GM18517 (cell line): ENCODE results near the gene BTBD10.

Experiments
- ATAC-seq: cut with Tn5 transposase; IDR thresholded peaks from one replicate; pipeline ENCODE4 v1.9.1; 2021; ENCODE audit warnings: mild to moderate bottlenecking, moderate library complexity; ENCODE audit not compliant: unreplicated experiment

Gene BTBD10

DNA sequence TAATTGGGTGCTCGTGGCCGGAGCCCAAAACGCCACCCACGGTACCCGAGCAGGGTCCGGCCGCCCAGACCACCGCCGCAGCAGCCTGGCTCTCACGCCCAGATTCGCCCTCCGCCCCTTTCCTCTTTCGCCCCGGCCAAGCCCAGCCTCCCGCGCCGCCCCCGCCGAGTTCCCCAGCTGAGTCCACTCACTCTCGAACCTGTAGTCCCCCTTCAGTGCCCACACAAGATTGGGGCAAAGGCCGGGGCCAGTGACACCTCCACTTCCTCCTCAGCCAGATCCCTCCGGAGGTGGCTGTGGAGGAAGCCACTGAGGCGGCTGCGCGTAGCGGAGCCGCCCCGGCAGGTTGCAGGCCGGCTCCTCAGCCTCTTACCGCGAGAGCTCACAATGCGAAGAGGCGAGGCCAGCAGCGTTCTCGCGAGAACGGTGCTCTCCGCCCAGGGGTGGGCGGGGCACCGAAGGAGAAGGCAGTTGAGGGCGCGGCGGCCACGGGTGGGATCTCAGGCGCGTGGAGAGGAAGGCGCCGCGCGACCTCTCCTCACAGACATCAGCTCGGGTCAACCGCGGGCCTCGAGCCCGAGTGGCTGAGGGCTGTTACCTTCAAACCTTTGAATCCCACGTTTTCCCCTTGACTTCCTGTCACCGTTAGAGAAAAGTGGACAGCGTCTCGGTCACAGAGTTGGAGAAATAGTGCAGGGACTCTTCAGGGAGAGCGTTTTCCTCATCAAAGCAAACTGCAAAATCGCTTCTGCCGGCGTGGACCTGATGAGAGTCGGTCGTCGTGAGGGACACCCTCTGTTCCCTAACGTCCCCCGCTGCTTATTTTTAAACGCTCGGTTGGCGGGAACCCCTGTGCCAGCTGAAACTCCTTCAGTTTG is at the start of gene BTBD10:
BTBD10 (minus strand) TSS at position 322 of the 878 bp plus-strand sequence. CDS start 18,098 bp downstream, outside the sequence.
- peak; percentile 94 for ATAC-seq

DNA sequence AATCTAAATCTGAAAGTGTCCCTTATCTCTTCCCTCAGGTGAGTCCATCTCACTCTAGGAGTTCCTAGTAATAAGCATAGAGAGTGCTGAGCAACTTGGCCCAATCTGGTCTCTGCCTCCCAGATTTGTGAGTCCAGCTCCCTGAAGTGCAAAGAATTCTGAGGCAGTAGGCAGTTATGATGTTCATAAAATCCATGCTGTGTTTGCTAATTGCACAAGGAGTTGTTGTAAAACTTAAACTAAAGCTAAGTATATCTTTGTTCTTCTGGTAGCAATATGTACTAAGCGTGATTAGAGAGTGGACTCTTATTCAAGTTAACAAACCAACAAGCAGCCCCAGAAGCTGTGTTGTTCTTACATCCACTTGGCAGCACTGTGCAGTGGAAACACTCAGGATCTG is 40.4 kb upstream of the BTBD10 start:
- no peak for ATAC-seq

DNA sequence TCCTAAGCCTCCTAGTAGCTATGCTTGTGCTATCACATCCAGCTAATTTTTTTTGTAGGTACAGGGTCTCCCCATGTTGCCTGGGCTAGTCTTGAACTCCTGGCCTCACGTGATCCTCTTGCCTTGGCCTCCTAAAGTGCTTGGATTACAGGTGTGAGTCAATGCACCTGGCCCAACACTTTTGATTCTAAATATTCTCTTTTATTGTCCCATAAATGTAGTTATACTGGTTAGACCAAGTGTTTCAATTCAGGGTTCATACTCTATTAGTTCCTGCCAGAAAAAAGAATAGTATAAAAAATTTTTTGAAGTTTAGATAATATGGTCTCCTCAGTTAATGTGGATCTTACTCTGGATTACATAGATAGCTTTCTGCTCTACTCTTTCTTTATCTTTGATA is 39.5 kb upstream of the BTBD10 start:
- ATAC-seq, result no peak

DNA sequence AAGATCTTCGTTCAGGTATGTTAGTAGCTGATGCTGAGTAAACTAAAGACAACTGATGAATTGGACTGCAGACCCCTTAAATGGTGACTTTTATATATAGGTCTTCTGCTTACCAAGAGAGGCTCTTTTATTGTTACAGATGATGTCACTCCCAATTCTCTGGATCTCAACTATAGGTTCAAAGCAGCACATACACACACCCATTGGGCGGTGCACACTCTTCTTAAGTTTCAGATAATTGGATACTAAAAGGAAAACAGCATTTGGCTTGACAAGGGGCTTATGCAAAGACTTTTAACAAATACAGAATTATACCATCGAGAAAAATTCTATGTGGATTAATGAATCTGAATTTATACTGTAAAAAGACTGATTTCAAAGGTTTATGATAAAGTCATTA is 32.9 kb upstream of the BTBD10 start, which contains the start of gene PTH:
PTH (minus strand) TSS at position 69 of the 400 bp plus-strand sequence. CDS start 3,142 bp downstream, outside the sequence.
- no peak for ATAC-seq

DNA sequence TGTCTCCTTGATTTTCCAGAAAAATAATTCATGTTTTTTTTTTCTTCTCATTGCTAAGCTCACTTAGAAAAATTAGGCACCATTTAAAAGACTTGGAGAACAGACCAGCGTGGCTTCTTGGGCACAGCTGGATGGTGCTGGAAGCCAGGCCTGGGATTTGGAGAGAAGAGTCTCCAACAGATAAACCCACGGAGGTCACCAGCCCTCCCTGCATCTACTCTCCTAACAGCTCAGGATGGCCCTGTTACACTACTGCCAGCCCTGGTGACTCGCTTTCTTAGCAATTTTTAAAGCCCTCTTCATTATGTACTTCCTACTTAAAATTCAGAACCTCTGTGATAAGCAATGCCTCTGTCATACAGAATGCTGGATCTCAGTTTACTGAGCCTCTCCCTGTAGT is 31.0 kb upstream of the BTBD10 start:
- ATAC-seq, result no peak

DNA sequence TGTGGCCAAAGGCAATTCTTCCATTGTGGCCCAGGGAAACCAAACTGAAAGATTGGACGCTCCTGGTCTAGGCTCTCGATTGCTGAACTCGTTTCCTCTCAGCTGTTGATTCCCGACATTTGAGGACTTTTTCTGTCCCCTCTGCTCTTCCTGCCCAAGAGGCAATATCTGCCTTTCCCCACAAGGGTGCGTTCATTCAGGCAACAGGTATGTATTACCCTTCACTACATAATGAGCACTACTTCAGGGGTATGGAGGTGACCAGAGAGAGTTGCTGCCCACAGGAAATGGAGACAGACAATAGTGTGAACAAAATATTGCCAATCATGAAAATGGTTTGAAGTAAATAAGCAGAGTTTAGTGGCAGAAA is 24.6 kb upstream of the BTBD10 start:
- ATAC-seq, result no peak

DNA sequence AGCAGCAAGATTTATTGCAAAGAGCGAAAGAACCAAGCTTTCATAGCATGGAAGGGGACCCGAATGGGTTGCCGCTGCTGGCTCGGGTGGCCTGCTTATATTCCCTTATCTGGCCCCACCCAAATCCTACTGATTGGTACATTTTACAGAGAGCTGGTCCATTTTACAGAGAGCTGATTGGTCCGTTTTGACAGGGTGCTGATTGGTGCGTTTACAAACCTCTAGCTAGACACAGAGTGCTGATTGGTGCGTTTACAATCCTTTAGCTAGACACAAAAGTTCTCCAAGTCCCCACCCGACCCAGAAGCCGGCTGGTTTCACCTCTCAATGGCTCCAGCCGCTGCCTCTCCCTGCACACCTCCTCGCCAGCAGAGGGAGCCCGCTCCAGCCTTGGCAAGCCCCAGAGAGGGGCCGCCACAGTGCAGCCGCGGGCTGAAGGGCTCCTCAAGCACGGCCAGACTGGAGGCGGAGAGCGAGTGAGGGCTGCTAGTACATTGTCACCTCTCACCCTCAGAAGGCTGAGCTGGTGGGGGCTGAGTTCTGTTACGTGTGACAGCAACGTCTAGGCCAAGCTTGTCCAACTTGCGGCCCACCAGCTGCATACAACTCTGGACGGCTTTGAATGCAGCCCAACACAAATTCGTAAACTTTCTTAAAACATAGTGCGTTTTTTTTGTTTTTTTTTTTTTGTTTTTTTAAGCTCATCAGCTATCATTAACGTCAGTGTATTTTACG is 24.1 kb upstream of the BTBD10 start:
- no peak for ATAC-seq

DNA sequence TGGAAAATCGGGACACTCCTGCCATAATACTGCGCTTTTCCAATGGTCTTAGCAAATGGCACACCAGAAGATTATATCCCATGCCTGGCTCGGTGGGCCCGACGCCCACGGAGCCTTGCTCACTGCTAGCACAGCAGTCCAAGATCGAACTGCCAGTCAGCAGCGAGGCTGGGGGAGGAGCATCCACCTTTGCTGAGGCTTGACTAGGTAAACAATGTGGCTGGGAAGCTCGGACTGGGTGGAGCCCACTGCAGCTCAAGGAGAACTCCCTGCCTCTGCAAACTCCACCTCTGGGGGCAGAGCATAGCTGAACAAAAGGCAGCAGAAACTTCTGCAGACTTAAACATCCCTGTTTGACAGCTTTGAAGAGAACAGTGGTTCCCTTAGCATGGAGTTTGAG is 17.2 kb upstream of the BTBD10 start:
- no peak for ATAC-seq

DNA sequence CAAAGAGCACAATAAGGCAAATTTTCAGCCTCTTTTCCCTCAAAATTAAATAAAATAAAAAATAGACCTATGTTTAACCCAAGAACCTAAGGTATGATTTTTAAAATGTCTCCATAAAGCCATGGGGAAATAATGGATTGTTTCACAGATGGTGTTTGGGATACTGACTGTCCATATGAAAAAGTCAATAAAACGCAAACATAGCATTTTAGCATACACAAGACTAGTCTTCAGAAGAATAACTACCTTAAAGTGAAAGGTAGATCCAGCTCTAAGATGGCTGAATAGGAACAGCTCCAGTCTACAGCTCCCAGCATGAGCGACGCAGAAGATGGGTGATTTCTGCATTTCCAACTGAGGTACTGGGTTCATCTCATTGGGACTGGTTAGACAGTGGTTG is 16.7 kb upstream of the BTBD10 start:
- no peak for ATAC-seq

DNA sequence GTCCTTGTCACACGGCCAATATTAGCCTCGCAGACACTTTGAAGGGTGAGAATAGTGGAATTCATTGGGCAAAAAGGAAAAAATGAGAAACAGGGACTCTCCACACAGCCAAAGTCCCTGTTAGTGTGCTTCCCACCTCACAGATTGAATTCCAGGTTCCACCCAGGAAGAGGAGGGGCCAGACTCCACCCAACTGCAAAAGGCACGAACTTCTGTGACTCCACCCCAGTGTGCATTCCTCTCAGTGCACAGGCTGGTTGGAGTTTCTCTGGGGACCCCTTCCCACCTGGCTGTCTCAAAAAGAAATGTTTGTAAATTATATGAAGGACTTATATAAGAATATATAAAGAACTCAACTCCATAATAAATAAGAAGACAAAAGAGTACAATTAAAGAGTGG is 12.1 kb upstream of the BTBD10 start:
- ATAC-seq, result no peak

DNA sequence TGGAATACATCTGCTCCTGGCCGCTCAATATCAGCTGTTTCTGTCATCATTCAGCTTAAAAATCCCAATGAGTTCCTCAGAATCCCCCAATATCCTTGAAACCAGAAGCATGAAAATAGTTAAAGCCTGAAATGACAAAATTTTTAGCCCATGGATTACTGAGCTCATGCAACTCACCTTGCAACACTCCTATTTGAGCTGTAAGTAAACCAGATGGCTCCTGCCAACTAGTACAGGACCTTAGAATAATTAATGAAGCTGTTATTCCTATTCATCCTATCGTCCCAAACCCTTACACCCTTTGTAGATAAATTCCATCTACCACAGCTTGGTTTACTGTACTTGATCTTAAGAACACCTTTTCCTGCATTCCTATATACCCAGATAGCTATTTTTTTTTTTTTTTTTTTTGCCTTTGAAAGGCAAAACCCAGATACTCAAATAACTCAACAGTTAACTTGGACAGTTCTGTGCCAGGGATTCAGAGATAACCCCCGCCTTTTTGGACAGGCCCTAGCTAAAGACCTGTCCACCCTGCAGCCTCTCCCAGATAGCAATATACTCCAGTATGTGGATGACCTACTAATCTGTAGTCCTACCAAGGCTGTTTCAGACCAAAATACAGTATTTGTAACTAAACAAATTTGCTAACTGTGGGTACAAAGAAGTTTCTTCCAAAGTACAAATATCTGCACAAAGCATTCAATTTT is 10.1 kb upstream of the BTBD10 start:
- ATAC-seq, result no peak

DNA sequence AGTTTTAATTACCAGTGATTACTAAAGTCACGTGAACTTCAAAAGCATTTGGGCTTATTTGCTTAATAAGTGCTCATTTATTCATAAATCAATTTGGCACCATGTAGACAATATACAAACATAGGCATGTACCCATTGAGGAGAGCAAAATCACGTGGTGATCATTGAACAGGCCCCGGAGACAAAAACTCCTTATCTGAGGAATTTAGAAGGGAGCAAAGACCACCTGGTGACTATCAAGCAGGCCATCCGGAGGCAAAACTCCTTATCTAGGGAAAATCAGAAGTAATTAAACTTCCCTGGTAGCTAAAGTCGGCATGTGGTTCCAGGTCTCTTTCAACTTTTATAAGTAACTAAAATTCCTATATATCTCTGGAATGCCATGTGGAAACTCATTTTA is 5.7 kb upstream of the BTBD10 start:
- ATAC-seq, result no peak

DNA sequence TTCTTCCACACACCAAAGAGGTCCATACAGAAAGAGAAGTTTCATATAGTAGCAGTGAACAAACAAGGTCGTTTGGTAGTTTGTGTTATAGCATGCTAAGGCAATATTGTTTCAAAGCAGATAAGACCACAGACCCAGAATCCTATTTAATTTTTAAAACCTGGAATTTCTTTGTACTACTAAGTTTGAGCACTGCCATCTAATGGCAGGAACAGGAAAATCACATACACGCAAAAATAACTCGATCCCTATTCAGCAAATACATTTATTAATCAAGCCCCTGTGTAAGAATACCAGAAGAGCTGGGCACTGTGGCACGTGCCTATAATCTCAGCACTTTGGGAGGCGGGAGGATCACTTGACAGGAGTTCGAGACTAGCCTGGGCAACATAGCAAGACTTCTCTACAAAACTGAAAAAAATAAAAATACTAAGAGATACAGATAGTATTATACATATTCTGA is 2.9 kb upstream of the BTBD10 start:
- ATAC-seq, result no peak

DNA sequence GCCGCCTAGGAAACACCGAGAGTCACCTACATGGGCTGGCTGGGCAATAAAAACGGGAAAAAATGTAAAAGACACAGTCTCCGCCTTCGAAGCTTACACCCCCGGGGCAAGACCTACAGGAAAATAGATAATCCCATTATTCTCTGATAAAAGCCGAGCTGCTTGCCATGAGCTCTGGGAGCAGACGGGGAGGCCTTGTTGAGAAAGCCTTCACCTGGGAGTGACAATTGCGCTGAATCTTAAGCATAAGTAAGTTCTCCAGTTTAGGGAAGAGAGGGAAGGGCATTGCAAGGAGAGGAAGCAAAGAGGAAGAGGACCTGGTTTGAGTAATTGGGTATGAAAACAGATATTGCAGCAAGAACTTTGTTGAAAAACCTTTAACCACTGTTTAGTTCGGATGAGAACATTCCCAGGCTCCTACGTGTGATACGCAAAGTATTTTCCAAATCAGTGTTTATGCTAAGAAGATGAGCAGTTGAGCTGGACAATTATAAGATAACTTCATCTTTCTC is 813 bp upstream of the BTBD10 start:
- no peak for ATAC-seq

DNA sequence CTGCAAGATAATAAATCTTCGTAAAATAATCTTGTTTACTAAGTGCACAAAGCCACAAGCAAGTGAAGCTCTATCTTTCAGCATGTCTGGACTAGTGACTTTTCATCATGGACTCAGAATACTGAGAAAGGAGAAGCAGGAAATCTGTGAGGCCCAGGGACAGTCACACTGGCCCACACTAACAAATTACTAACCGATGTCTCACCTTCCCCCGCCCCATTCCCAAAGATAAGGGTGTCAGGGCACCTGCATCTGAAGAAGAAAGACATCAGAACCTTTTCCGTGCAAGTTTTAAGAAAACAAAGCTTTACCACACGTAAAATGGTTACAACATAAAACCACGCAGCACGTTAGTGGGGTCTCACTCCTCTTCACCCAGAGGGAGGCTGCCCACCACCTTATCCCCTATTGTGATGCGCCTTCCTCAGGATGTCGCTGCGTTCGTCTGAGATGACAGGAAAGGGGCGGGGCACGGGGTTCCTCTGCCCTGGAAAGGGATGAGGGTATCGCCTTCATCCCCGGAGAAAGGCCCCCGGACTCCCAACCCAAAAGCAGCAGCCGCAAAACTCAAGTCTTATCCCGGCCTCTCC is 616 bp downstream of the BTBD10 start:
- ATAC-seq, result peak; percentile 37

DNA sequence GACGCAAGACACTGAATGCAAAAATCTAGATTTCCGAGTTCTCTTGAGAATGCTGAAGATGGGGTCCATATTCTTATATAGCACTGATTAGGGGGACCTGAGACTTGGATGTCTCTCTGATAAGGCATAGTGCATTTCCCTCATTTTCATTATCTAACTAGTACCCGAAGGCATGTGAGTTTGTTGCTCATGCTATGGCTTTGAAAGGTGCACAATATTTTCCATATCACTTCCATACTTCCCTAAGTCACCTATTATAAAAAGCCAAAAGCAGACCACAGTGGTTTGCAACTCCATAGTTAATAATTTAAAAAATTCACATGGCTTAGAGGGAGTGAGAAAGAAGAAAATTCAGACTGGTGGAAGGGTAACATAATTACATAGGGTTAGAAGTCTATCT is 1.7 kb downstream of the BTBD10 start:
- ATAC-seq, result no peak

DNA sequence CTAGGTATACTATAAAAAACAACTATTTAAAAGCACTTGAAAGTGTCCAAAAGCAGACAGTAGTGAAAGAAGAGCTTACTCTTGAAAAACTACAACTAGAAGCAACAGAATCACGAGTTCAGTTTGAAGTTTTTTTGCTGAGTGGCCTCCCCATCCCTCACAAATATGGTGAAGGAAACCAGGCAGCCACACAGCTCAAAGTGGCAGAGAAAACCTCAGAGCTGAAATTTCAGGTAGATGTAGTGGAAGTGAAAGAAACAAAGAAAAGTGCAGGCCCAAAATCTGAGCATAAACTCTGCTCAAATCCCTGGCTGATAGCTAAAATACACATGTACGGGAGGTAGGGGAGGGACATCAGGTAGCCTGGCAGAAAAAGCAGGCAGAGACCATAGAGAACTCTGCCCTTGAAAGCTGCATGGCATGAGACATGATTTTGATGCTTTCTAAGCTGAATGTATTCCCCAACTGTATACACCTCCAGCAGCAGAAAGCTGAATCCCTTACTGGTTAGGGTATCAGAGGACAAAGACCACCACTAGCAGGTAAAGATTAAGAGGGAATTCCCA is 12.1 kb downstream of the BTBD10 start:
- ATAC-seq, result no peak

DNA sequence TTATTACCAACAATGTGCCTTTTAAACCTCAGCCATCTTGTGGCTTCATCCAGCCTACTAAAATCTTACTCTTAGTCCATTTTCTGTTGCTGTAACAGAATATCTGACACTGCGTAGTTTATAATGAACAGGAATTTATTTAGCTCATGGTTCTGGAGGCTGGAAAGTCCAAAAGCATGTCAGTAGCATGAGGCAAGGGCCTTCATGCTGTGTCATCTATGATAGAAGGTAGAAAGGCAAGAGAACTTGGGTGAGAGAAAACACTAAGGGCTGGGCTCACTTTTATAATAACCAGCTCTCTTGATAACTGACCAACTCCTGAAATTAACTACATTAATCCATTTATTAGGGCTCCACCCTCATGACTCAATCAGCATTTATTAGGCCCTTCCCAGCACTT is 13.5 kb downstream of the BTBD10 start:
- ATAC-seq, result no peak

DNA sequence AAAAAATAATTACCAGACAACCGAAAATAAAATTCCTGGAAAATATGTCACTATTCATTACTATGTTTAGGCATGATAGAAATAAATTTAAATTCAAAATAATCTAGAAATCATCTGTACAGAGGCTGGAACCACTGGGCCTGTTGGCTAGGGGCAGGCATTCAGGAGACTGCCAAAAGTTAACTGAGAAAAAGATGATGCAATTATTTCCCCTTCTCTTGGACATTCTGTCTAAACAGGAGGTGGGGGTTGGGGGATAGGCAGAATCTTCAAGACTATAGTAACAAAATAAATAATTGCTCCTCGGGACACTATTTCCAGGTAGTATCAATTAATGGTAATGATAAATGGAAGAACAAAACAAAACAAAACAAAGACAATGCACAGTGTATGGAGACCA is 14.1 kb downstream of the BTBD10 start:
- ATAC-seq, result no peak

DNA sequence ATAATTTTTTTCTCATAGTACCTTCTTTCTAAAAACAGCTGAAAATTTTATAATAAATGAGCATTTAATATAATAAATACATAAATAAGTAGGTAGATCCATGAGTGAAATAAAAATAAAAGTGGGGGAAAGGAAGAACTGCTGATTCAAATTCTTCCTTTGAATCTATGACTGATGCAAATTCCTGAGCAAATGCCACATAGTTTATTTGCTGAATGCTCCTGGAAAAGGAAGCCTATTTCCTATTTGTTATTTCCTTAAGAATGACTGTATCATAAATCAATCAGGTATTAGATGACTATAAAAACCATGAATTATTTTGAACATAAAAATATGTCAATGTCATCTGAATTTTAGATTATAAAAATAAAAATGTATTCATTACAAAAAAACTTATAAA is 16.6 kb downstream of the BTBD10 start:
- no peak for ATAC-seq

DNA sequence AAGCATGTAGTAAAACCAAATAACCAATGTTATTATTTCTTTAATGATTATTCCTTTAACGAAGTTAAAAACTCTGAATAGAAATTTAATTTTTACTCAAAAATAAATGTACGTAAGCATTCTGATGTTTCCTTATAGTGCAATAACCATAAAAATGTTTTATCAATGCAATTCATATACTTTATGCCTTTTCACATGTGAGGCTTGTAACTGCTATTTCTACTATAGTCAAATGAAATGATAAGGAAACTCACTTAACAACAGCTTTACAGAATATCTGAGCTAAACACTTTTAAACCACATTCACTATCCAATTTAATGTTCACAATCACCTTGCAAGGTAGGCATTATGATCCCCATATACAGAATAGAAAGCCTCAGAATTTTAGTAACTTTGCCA is 17.4 kb downstream of the BTBD10 start:
- no peak for ATAC-seq
